GM19239 (cell line): Measurements from ENCODE around the gene WDR36.
"Not testable (repeated sequence)": the region's sequence is repeated elsewhere in the genome, so short reads cannot be mapped to it uniquely, and the experiment has no call there.

ENCODE experiments used
- DNase-seq: peaks from one replicate; pipeline ENCODE4 v3.0.0; 2011; ENCODE audit warnings: low spot score; ENCODE audit not compliant: insufficient read length
- FAIRE-seq: peaks from 2 replicates; lab custom pipeline; 2011; peaks lifted over from hg19 to GRCh38; lab: Jason Lieb, UNC

WDR36 gene

DNA sequence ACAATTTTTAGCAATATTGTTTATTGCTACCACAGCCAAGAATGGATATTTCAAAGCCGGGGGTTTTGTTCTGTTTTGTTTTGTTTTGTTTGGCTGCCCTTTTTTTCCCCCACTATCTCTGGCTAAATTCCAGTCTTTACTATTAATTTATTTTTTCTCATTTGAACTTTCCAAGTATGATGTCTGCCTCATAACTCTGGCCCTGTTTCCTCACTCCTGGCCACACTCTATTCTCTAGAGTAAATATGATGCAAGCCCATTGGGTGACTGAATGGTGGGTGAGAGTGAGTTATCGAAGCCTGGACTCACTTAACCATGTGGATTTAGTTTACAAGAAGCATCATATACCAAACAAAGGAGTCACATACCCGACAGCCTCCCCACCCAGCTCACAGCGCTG is 41.9 kb downstream of the WDR36 start:
- no peak for FAIRE-seq
- no peak for DNase-seq

DNA sequence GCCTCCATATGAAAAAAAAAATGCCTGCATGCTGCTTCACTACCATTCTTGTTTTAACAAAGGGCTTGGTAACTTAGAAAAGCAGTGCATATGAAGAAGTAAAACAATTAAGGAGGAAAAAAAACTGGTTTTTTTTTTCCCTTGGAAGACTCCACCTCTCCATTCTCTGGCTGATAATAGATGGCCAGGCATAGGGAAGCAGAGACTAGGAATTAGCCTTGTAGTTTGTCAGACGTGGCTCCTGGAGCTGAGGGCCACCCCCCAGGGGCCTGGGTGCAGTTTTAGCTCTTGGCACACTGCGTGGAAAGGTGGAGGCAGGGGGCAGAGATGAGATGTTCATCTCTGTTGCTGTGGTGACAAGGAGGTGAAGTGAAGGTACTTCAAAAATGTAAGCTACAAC is 42.7 kb downstream of the WDR36 start:
- DNase-seq (no peak), FAIRE-seq (no peak)

DNA sequence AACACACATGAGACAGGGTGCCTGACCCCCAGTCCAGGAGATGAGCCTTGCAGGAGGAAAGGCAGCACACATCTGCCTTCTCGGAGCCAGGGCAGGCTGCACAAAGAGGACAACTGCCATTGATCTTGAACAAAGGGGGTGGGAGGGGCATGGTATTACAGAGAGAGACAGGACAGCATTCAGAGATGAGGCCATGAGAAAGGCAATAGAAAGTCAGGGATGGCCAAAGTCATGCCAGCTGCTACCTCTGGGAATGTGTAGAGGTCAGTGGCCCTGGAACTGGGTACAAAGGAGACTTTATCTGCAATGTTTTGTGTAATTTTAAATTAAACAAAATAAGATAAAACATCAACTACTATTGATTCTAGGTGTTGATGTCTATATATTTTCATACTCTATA is 43.2 kb downstream of the WDR36 start:
- no peak for FAIRE-seq
- DNase-seq: no peak

DNA sequence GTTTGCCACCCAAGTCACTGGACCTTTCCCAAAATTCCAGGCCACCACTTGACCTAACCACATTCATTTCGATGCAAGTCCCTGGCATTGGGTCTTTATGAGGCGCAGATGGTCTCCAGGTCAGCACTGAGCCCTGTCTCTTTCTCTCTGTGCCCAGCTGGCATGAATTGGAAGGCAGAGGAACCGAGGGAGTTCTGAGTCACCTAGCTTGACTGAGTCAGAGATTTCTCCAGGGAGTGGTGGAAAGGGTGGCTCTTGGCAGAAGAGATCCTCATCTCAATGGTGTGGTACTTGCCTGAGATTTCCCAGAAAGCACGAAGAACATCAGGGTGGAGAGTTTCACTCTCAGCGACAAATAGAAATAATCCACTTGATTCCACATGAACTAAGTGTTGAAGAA is 43.8 kb downstream of the WDR36 start:
- DNase-seq: no peak

DNA sequence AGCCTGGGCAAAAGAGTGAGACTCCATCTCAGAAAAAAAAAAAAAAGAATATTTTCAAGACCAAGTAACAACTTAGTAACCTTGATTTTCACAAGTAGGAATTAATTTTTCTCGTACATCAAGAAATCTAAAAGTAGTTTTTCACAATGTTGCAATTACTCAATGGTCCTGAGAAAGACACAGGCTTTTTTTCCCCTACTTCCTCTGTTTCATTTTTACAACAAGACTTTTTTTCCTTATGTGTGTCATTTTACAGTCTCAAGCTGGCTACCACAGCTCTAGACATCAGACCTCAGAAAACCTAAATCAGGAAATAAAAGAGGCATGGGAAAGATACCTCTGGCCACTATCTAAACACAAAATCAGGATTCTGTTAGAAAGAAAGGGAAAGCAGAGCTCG is 45.9 kb downstream of the WDR36 start:
- FAIRE-seq: peak; percentile 8

More for the DNA sequence above, 43.8 kb downstream of the WDR36 start:
- no peak for FAIRE-seq

DNA sequence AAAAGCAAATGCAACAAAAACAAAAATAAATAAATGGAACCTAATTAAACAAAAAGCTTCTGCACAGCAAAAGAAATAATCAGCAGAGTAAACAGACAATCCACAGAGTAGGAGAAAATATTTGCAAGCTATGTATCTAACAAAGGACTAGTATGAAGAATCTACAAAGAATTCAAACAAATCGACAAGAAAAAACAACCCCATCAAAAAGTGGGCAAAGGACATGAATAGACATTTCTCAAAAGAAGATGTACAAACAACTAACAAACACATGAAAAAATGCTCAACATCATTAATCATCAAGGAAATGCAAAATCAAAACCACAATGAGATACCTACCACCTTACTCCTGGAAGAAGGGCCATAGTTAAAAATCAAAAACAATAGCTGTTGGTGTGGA is 49.3 kb downstream of the WDR36 start:
- not testable (repeated sequence) for FAIRE-seq, DNase-seq

More for the DNA sequence above, 45.9 kb downstream of the WDR36 start:
- no peak for DNase-seq

DNA sequence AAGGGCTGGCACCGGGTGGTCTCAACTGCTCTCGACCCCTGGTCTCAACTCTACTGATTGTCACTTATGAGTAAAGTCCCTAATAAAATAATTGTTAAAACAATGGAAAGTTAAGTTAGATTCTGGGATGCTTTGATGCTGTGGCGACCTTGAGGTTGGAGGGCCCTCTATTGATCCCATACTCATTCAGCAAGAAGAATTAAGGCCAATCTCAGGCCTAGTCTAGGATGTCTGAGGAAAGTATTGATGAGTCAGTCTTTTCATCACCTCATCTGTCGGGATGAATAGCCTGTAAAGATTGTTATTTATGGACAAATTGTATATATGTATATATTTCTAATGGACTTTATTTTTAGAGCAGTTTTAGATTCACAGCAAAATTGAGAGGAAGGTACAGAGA is 50.8 kb downstream of the WDR36 start:
- no peak for DNase-seq
- FAIRE-seq: no peak

DNA sequence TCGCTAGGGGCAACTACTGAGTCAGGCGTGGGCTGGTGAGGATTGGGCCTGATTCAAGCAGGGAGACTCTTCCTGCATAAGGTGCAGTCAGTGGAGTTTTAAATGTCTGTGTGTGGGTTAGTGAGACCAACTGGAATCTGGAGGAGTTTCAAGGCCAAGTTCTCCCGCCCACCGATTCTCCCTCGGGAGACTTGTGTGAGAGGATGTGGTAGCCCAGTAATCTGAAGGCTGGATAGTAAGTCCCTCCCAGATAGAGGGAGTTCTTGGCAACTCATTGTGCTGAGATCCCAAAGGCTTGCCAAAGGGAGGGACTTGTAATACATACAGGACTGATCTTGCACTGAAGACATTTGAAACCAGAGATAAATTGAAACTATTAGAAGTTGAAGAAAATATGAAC is 51.8 kb downstream of the WDR36 start:
- DNase-seq (peak; percentile 4), FAIRE-seq (no peak)

DNA sequence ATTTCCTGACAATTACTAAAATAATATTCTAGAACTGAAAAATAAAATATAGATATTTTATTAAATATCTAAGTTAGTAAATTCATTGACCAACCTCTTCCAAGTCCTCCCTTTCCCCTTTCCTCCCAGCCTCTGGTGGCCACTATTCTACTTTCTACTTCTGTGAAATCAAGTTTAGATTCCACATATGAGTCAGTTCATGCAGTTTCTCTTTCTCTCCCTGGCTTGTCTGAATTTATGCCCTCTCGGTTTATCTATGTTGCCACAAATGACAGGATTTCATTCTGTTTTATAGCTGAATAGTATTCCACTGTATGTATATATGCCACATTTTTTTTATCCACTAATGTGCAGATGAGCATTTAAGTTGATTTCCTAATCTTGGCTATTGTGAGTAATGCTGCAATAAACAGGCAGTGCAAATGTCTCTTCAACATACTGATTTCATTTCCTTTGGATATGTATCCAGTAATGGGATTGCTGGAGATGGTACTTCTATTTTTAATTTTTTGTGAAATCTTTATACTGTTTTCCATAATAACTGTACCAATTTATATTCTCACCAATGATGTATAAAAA is 52.3 kb downstream of the WDR36 start:
- FAIRE-seq (peak; percentile 85), DNase-seq (peak; percentile 9)

DNA sequence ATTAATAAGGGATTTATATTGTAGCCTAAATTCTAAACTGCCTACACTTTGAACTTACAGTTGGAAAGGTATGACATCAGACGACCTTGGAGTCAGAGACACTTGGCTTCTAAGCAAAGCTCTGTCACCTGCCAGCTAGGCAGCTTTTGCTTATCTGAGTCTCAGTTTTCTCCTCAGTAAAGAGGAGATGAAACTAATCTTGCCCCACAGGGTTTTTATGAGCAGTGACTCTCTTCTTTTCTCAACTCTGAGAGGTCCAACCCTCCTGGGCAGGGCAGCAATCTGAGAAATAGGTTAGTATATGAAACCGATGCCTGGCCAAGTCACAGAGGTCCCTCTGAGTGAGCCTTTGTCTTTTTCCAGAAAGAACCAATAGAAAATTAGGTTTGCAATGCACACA is 53.9 kb downstream of the WDR36 start:
- no peak for DNase-seq
- peak; percentile 61 for FAIRE-seq

DNA sequence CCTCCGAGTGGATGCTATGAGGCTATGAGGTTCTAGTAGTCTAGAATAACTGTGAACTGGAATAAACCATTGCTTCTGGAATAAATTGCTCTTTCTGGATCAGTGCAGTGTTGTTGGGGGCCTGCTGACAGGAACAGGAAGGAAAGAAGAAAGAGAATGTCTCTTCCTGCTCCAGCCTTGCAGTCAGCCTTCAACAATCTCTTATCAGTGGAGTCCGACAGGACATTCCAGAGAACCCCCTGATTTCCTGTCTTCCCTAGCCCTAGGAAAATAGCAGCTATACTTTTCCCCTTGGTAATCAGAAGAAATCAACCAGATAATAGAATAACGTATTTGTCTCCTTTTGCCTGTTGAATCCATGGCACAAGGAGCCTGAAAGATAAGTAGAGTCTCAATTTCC is 55.4 kb downstream of the WDR36 start:
- DNase-seq (no peak), FAIRE-seq (no peak)

DNA sequence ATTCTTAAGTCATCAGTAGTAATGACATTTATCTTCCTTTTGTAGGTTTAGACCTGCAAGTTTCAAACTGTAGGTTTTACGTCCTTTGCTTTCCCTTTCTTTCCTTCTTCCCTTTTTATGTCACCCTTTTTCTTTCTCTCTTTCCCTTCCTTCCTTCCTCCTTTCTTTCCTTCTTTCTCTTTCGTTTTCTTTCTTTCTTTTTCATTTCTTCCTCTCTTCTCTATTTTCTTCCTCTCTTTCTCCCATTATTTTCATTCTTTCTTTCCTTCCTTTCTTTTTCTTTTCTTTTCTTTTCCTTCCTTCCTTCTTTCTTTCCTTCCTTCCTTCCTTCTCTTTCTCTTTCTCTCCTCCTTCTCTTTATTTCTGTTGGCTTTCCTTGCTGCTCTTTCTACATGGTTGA is 59.9 kb downstream of the WDR36 start:
- no peak for DNase-seq
- no peak for FAIRE-seq

DNA sequence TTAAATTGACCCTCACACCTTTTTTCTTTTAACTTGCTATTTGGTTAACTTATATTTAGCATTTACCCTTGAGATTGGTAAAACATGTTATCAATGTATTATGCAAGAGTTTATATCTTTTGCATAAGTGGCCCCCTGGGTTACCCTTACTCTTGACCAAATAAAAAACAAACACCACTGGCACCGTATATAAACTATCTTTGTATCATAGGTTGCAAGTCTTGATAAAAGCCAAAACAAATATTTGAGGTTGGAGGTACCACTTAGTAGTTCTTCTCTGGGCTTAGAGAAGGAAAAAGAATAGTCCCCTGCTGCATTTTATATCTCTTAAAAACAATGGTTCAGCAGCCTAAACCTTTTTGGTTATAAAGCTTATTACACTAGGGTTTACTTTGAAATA is 61.3 kb downstream of the WDR36 start:
- no peak for FAIRE-seq
- DNase-seq: no peak

DNA sequence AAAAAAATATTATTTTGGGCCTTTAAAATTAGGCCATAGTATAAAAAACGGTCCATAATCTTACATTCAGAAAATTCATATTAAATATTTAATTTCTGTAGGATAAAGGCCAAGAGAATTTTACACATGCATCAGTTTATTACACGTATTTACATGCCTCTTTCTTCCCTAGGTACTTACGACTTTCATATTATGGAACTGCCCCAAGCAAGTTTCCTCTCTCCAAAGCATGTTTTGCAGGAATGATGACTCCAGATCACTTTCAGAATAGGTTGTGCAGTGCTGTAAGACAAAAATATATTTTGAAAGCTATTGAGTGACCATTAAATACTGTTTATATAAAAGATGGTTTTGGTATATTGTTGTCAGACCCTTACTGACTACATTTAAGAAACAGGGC is 61.8 kb downstream of the WDR36 start:
- FAIRE-seq (no peak), DNase-seq (no peak)

DNA sequence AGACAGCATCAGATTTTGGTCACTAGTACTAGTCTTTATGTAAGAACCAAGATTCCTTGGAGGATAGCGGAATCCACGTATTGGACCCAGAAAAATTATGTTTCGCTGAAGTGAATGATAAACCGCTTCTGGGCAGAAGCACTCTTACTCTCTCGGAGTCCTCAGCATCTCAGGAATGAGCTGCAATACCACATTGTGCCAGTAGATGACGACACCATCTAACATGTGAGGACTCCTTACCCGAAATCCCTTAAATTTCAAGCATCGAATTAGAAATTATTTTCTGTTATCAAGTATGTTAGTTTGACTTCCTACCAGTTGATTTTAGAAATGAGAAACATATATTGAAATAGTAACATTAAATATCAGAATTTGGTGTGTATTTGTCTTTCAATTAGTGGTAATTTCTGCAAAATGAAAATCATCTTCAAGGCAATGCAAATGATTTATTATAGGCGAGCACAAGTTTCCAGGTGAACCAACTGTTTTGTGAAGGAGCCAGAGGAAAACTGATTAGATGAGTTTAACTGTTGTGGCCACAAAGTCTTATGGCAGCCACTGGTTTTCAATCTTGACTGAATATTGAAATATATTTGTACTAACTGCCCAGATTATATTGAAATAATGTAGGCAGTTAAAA is 66.1 kb downstream of the WDR36 start:
- peak; percentile 94 for FAIRE-seq

DNA sequence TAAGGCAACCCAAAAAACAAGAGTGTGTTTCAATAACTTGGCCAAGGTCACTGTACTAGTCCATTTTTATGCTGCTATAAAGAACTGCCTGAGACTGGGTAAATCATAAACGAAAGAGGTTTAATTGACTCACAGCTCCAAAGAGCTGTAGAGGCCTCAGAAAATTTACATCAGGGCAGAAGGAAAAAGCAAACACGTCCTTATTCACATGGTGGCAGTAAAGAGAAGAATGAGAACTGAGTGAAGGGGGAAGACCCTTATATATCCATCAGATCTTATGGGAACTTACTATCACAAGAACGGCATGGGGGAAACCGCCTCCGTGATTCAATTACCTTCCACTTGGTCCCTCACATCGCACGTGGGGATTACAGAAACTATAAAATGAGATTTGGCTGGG is 67.7 kb downstream of the WDR36 start:
- no peak for FAIRE-seq
- DNase-seq: no peak

More for the DNA sequence above, 66.1 kb downstream of the WDR36 start:
- peak; percentile 29 for DNase-seq

DNA sequence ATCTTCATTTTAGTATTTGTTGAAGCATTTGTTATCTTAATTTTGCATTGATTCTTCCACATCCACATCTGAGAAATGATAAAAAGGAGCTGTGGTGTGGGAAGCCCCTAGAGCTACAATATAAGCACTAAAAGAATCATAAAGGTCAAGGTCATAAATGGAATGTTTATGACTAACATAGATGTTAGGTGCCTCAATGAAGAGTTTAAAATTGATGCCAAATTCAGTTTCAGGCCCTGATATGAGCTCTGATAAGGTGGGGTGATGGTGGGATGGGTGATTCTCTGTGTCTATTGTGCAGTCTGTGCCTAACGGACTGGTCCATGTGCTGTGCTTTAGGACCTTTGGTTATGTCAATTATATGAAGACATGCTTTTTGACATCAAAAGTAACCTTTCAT is 70.9 kb downstream of the WDR36 start:
- FAIRE-seq: no peak
- DNase-seq: no peak

DNA sequence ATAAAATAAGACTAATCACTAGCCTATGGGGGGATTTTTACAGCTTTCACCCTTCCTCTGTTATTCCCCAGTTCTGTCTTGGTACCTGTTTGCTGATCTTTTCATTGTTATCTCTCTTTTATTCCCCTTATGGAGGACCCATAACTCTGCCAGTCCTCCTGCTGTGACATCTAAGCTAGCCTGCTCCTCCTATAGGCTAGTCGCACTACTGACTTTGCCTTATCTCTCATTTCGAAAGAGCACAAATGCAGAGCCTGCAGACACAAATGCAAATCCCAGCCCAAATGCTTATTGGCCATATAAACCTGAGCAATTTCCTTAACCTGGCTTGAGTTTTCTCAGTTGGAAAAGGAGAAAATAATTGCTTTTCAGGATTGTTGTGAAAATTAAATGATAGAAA is 72.9 kb downstream of the WDR36 start:
- FAIRE-seq (no peak), DNase-seq (no peak)

DNA sequence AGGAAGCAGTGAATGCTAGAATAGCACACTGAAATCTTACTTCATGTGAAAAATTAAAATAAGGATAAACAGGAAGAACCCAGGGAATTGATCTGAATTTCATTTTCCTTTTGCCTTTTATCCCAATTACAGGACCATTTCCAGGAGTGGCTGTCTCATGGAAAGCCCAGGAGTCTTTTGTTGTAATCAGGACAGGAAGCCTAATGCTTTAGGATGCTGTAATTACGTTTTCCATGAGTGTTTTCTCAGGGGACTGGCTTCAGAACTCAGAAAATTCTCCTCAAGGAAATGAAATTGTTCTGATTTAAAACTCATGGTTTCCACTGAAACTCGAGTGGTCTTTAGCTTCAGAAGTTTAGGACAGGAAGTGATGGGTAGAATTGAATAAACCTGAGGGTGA is 75.4 kb downstream of the WDR36 start:
- DNase-seq: no peak
- no peak for FAIRE-seq

DNA sequence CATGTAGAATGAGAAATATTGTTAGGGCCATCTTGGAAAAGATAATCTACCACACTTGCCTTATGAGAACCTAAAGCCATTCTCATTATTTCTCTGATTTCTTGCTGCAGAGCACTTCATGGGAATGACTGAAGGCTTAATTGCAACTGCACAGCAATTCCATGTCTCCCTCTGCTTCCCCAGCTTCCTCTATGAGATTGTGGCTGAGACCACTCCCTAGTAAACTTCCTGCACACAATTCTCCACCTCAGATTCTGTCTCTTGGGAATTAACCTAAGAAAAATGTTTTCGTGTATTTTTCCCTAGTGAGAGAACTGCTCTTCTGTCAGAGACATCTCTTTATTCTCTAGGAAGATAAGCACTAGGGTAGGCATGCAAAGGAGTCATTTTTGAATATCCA is 76.5 kb downstream of the WDR36 start:
- FAIRE-seq (no peak), DNase-seq (no peak)

DNA sequence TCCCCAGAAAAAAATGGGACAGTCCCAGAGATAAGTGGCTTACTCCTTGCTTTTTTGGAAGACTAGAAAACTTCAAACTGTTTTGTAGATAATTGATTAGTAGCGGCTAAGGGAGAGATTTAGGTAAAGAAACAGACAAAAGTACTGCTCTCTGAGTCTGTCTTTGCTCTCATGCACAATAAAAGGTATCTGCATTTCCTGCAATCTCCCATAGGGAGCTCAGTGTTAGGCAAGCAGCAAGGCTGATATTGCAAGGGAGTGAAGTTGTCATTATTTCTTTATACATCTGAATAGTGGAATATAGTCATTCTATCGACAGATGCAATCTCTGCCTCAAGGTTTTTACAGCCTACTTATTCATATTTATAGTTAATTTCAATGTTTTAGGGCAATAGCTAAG is 77.1 kb downstream of the WDR36 start:
- DNase-seq (no peak), FAIRE-seq (peak; percentile 4)

DNA sequence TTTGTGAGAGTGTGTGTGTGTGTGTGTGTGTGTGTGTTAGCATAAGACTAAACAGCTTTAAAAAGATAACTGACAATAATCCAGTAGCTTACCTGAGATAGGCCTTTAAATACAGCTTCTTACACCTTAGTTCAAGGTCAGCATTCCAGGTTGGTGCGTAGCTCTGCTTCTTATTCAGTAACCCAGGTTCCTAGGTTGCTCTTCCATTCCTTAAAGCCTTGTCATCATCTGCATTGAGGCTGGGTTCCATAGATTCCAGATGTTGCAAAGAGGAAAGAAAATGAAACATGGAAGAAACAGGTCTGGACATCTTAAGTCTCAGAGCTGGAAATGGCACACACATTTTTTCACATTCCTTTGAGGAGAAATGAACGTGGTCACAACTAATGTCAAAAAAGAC is 78.1 kb downstream of the WDR36 start:
- FAIRE-seq: no peak
- no peak for DNase-seq
